Gastroesophageal sphincter (tissue), 4 donors: ENCODE data around the gene EFTUD2. TPM values are rescaled to one million over a fixed set of nuclear protein-coding genes. Genes with fewer than 3 reads are reported as not detected.
A peak's percentile ranks its signal among the peaks of the same experiment; 100 is the strongest.
"Not testable (repeated sequence)": the region's sequence is repeated elsewhere in the genome, so short reads cannot be mapped to it uniquely, and the experiment has no call there.

Experiments
- ATAC-seq: fragments of 150-250 bp; one replicate; pipeline ENCODE4 v1.9.1; 2016; ENCODE audit warnings: mild to moderate bottlenecking, moderate library complexity
- H3K27ac ChIP-seq, 4 donors: fragments of 200-600 bp; sonication (generic) in 3 of 4; 1 replicate in 3 of 4; 2 replicates in 1 of 4; pipeline ENCODE4 v1.5.1; 2016 to 2019
- H3K27me3 ChIP-seq: fragments of 200-600 bp; sonication (generic); one replicate; pipeline ENCODE4 v1.5.1; 2019
- H3K36me3 ChIP-seq, 2 donors: fragments of 200-600 bp; sonication (generic); one replicate each; pipeline ENCODE4 v1.5.1; 2019; ENCODE audit warnings: control low read depth in 1 of 2
- H3K4me1 ChIP-seq, 3 donors: fragments of 200-600 bp; sonication (generic); 1 replicate in 2 of 3; 2 replicates in 1 of 3; pipeline ENCODE4 v1.5.1; 2016 to 2019; ENCODE audit warnings: control low read depth in 2 of 3
- H3K4me3 ChIP-seq, 2 donors: fragments of 200-600 bp; sonication (generic); one replicate each; pipeline ENCODE4 v1.5.1; 2019; ENCODE audit warnings: mild to moderate bottlenecking in 1 of 2, moderate library complexity in 1 of 2
- H3K9me3 ChIP-seq, 3 donors: fragments of 200-600 bp; sonication (generic); one replicate each; pipeline ENCODE4 v1.5.1; 2017 to 2019; ENCODE audit warnings: control low read depth in 2 of 3
- CTCF ChIP-seq, 4 experiments: fragments of 200-600 bp in 2 of 4; fragments of 450-650 bp in 2 of 4; sonication (generic) in 1 of 4; IDR thresholded peaks; one replicate each; pipeline ENCODE4 v1.5.1; 2017 to 2019; ENCODE audit warnings: antibody characterized with exemption in 4 of 4, mild to moderate bottlenecking in 2 of 4, moderate library complexity in 2 of 4
- EP300 ChIP-seq: sonication (generic); formaldehyde crosslinking; IDR thresholded peaks from one replicate; pipeline ENCODE4 v1.6.1; 2017; ENCODE audit warnings: antibody characterized with exemption, mild to moderate bottlenecking
- POLR2A ChIP-seq, 2 donors: fragments of 450-650 bp; IDR thresholded peaks; one replicate each; pipeline ENCODE4 v1.6.1; 2017; ENCODE audit warnings: antibody characterized with exemption in 2 of 2, mild to moderate bottlenecking in 2 of 2, moderate library complexity in 1 of 2
- POLR2AphosphoS5 ChIP-seq: sonication (generic); formaldehyde crosslinking; IDR thresholded peaks from one replicate; pipeline ENCODE4 v1.6.1; 2017; ENCODE audit warnings: antibody characterized with exemption
- WGBS, 2 donors: methylation state at CpG; one replicate each; pipeline ENCODE4 v1.1.5; 2018; ENCODE audit warnings: low coverage in 1 of 2; 5-methylcytosine and 5-hydroxymethylcytosine counted together
- total RNA-seq, 4 donors: library from RNA; depleted of rRNA; stranded (reverse); fragments of >200 nt; gene quantifications; one replicate each; pipeline ENCODE4 v1.1.0, GENCODE V29; 2016

Gene EFTUD2
- total RNA-seq, 4 donors from 2014 or later: 45.1 to 71.2 (median 57.8) TPM

- Histone ChIP-seq H3K9me3 (no peaks in the 10 kb centered on the region), H3K36me3 (no peaks in the 10 kb centered on the region), H3K4me3 (peak overlapping the region in 1 of 2 donors; percentile 86), H3K4me1 (peaks cover 0 to 61% (median 4%) of the 10 kb centered on the region in 3 donors), H3K27ac (peak overlapping the region in 3 of 4 donors; percentile 93 to 98 (median 94)), H3K27me3 (peaks cover 52% of the 10 kb centered on the region)
- TF ChIP-seq POLR2AphosphoS5 (no peak), CTCF (IDR thresholded peaks at IDR 0.05) (no peak), POLR2A (IDR thresholded peaks at IDR 0.05) (no peak), EP300 (no peak)
- ATAC-seq: no peak
- WGBS, 2 donors: 32 to 45% methylated on average over 1 of the region's 1 CpG
Observed at GRCh38 chr17:44827863-44828262, 71.4 kb downstream of the EFTUD2 start.

GRCh38 chr17:44826123-44826790 lies 73.0 kb downstream of the EFTUD2 start:
- no peak for TF ChIP-seq POLR2AphosphoS5
- TF ChIP-seq POLR2A (IDR thresholded peaks at IDR 0.05): no peak
- no peak for TF ChIP-seq CTCF (IDR thresholded peaks at IDR 0.05)
- TF ChIP-seq EP300: no peak
- no peak for ATAC-seq
- H3K4me1 ChIP-seq: peaks cover 0 to 73% (median 4%) of the 10 kb centered on the region in 3 donors
- peak overlapping the region in 3 of 4 donors; percentile 19 to 93 (median 61) for H3K27ac ChIP-seq
- WGBS, 2 donors: 55 to 62% methylated on average over 6 to 9 of the region's 15 CpGs
- H3K36me3 ChIP-seq: no peaks in the 10 kb centered on the region
- no peaks in the 10 kb centered on the region for H3K9me3 ChIP-seq
- peaks cover 50% of the 10 kb centered on the region for H3K27me3 ChIP-seq
- H3K4me3 ChIP-seq: no peak overlapping the region

GRCh38 chr17:44825236-44825635 lies 74.0 kb downstream of the EFTUD2 start:
- H3K27me3 ChIP-seq: peaks cover 41% of the 10 kb centered on the region
- peak overlapping the region in 1 of 4 donors; percentile 61 for H3K27ac ChIP-seq
- not testable (repeated sequence) for H3K36me3 ChIP-seq, H3K4me3 ChIP-seq, ATAC-seq, H3K9me3 ChIP-seq
- H3K4me1 ChIP-seq: peaks cover 0 to 73% (median 4%) of the 10 kb centered on the region in 3 donors
- 89 to 93% methylated on average over 3 to 7 of the region's 9 CpGs for WGBS, 2 donors

GRCh38 chr17:44820631-44821212 lies 78.5 kb downstream of the EFTUD2 start:
- ATAC-seq: peak; percentile 55
- Histone ChIP-seq H3K4me3 (no peak overlapping the region), H3K9me3 (no peaks in the 10 kb centered on the region), H3K36me3 (no peaks in the 10 kb centered on the region), H3K27ac (peak overlapping the region in 3 of 4 donors; percentile 67 to 71 (median 69)), H3K4me1 (peaks cover 0 to 38% (median 3%) of the 10 kb centered on the region in 3 donors), H3K27me3 (peaks cover 9% of the 10 kb centered on the region)
- TF ChIP-seq POLR2AphosphoS5: peak; percentile 73
- TF ChIP-seq POLR2A (IDR thresholded peaks at IDR 0.05): no peak
- no peak for TF ChIP-seq EP300
- TF ChIP-seq CTCF (IDR thresholded peaks at IDR 0.05): no peak
- 25% methylated on average over 7 of the region's 7 CpGs for whole genome bisulfite sequencing, 2 donors

- H3K27me3 ChIP-seq, ATAC-seq, H3K36me3 ChIP-seq, H3K9me3 ChIP-seq, H3K4me3 ChIP-seq: not testable (repeated sequence)
- H3K4me1 ChIP-seq: peaks cover 0 to 31% (median 3%) of the 10 kb centered on the region in 3 donors
- 91% methylated on average over 4 of the region's 6 CpGs for WGBS, 2 donors
- peak overlapping the region in 1 of 4 donors; percentile 41 for H3K27ac ChIP-seq
Observed at GRCh38 chr17:44818508-44818907, 80.7 kb downstream of the EFTUD2 start.

- TF ChIP-seq CTCF (IDR thresholded peaks at IDR 0.05) (no peak), EP300 (no peak), POLR2AphosphoS5 (no peak), POLR2A (IDR thresholded peaks at IDR 0.05) (no peak)
- WGBS, 2 donors: 26 to 33% methylated on average over 4 of the region's 4 CpGs
- no peak for ATAC-seq
Observed at GRCh38 chr17:44812263-44812662, 87.0 kb downstream of the EFTUD2 start.

GRCh38 chr17:44808656-44809388 lies 90.4 kb downstream of the EFTUD2 start:
- H3K27ac ChIP-seq: peak overlapping the region in 1 of 4 donors; percentile 25
- H3K27me3 ChIP-seq, ATAC-seq, H3K4me3 ChIP-seq, H3K9me3 ChIP-seq, H3K36me3 ChIP-seq: not testable (repeated sequence)
- WGBS, 2 donors: 94 to 100% methylated on average over 3 to 9 of the region's 9 CpGs
- peaks cover 0 to 62% (median 6%) of the 10 kb centered on the region in 3 donors for H3K4me1 ChIP-seq

More at GRCh38 chr17:44812263-44812662, 87.0 kb downstream of the EFTUD2 start:
- Histone ChIP-seq H3K27me3 (no peaks in the 10 kb centered on the region), H3K36me3 (no peaks in the 10 kb centered on the region), H3K4me1 (peaks cover 0 to 36% (median 6%) of the 10 kb centered on the region in 3 donors), H3K4me3 (no peak overlapping the region), H3K27ac (peak overlapping the region in 3 of 4 donors; percentile 34 to 67 (median 63)), H3K9me3 (no peaks in the 10 kb centered on the region)
